Measurements from ENCODE around the gene LGR6.
A peak's percentile ranks its signal among the peaks of the same experiment; 100 is the strongest.
"Not testable (repeated sequence)": the region's sequence is repeated elsewhere in the genome, so short reads cannot be mapped to it uniquely, and the experiment has no call there.

The LGR6 gene

GRCh38 chr1:202179828-202180750 is 13.5 kb upstream of the LGR6 start:
- no peak for DNase-seq

GRCh38 chr1:202180751-202181139 is 12.9 kb upstream of the LGR6 start:
- DNase-seq: not testable (repeated sequence)

- DNase-seq: no peak
Observed at GRCh38 chr1:202181586-202181985, 12.0 kb upstream of the LGR6 start.

GRCh38 chr1:202182040-202182877 is 11.3 kb upstream of the LGR6 start:
- no peak for DNase-seq

GRCh38 chr1:202184750-202185460 is 8.7 kb upstream of the LGR6 start:
- peak in 10 of 14 donors; percentile 23 to 73 (median 44) for DNase-seq

- DNase-seq: no peak
Observed at GRCh38 chr1:202186327-202186726, 7.3 kb upstream of the LGR6 start.

GRCh38 chr1:202187041-202187671 is 6.4 kb upstream of the LGR6 start:
- no peak for DNase-seq

- no peak for DNase-seq
Observed at GRCh38 chr1:202187697-202188407, 5.7 kb upstream of the LGR6 start.

- peak in 10 of 14 donors; percentile 15 to 76 (median 36) for DNase-seq
Observed at GRCh38 chr1:202189001-202189790, 4.4 kb upstream of the LGR6 start.

GRCh38 chr1:202189918-202190715 is 3.5 kb upstream of the LGR6 start:
- DNase-seq: no peak

- not testable (repeated sequence) for DNase-seq
Observed at GRCh38 chr1:202191391-202191790, 2.2 kb upstream of the LGR6 start.

GRCh38 chr1:202192770-202193613 is 607 bp upstream of the LGR6 start:
- peak in 5 of 14 donors; percentile 10 to 37 (median 20) for DNase-seq

GRCh38 chr1:202194328-202194648 is 689 bp downstream of the LGR6 start:
- DNase-seq: no peak

GRCh38 chr1:202197653-202198365 is 4.2 kb downstream of the LGR6 start:
- no peak for DNase-seq

GRCh38 chr1:202198366-202198724 is 4.7 kb downstream of the LGR6 start:
- no peak for DNase-seq

GRCh38 chr1:202199040-202199889 is 5.7 kb downstream of the LGR6 start:
- DNase-seq: no peak

GRCh38 chr1:202200112-202200548 is 6.5 kb downstream of the LGR6 start:
- DNase-seq: no peak
